Muscle of leg (tissue), 11 donors: ENCODE measurements around the gene FMN1. TPM values are rescaled to one million over a fixed set of nuclear protein-coding genes. Genes with fewer than 3 reads are reported as not detected.

Experiments used
- DNase-seq: peaks from one replicate; pipeline ENCODE4 v3.0.0; 2013
- H3K27ac ChIP-seq: one replicate; pipeline ENCODE4 v1.5.1; 2013; ENCODE audit warnings: mild to moderate bottlenecking, low read length, control low read depth
- H3K27me3 ChIP-seq: one replicate; pipeline ENCODE4 v1.6.1; 2013; ENCODE audit warnings: low read length; ENCODE audit not compliant: control insufficient read depth, insufficient read depth
- H3K36me3 ChIP-seq: one replicate; pipeline ENCODE4 v1.6.1; 2013; ENCODE audit warnings: low read length; ENCODE audit not compliant: control insufficient read depth, insufficient read depth
- H3K4me1 ChIP-seq: one replicate; pipeline ENCODE4 v1.6.1; 2013; ENCODE audit warnings: low read length; ENCODE audit not compliant: control insufficient read depth, insufficient read depth
- H3K4me3 ChIP-seq: one replicate; pipeline ENCODE4 v1.5.1; 2013; ENCODE audit warnings: low read length, control low read depth
- H3K9me3 ChIP-seq: replicated peaks from 2 replicates; pipeline ENCODE4 v1.6.1; 2013; ENCODE audit warnings: low read depth, low read length; ENCODE audit not compliant: control insufficient read depth
- WGBS: methylation state at CpG from one replicate; pipeline ENCODE4 v1.1.5; 2013; ENCODE audit warnings: missing lambda C conversion rate; ENCODE audit not compliant: insufficient coverage; 5-methylcytosine and 5-hydroxymethylcytosine counted together
- polyA plus RNA-seq, 8 donors: library from polyadenylated mRNA; unstranded; fragments of 120-200 nt; gene quantifications; one replicate each; pipeline versions ENCODE4 v1.2.1 to v1.2.3, GENCODE V29; 2013; ENCODE audit warnings: inconsistent platforms in 1 of 8, low replicate concordance in 1 of 8; ENCODE audit not compliant: insufficient read length in 8 of 8, insufficient read depth in 1 of 8
- total RNA-seq: library from RNA; stranded (reverse); fragments of 120-200 nt; gene quantifications from one replicate; pipeline ENCODE4 v1.2.4, GENCODE V29; 2013

The FMN1 gene
- total and polyA plus RNA-seq, 9 donors = 0.50 to 3.5 (median 1.0) TPM

DNA sequence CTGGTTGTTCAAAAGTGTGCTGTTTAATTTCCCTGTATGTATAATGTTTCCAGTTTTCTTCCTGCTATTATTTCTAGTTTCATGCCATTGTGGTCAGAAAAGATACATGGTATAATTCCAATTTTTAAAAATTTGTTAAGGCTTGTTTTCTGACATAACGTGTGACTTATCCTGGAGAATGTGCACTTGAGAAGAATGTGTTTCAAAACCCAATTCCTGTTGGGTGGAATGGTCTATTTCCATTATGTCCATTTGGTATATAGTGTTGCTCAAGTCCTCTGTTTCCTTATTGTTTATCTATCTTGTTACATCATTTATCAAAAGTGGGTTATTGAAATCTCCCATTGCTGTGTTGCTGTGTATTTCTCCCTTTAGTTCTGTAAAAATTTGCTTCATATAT is 261.3 kb downstream of the FMN1 start:
- Histone ChIP-seq H3K4me3 (no peak overlapping the region), H3K9me3 (no peaks in the 10 kb centered on the region), H3K27me3 (no peaks in the 10 kb centered on the region), H3K27ac (no peak overlapping the region), H3K4me1 (no peaks in the 10 kb centered on the region), H3K36me3 (no peaks in the 10 kb centered on the region)
- no peak for DNase-seq
- no CpG with 5 or more reads among the region's 1 CpG for WGBS

DNA sequence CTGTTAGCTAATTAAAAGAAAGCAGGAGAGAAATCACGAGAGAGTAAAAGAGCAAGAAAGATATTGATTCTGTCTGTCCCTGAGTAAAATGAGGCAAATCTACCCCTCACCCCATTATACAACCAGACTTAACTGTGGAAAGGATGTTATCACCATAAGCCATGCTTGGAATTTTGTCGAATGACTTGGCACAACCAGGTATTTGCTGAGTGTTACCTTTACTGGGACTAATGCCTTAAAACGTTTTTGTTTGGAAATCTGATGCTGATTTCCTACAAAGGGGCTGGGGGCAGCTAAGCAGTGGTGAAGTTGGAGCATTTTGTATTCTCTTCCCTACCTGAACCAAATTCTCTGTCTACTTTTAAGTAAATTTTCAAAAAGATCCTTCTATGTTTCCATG is 265.6 kb downstream of the FMN1 start:
- no CpG with 5 or more reads among the region's 3 CpGs for WGBS
- Histone ChIP-seq H3K4me3 (no peak overlapping the region), H3K4me1 (no peaks in the 10 kb centered on the region), H3K27me3 (no peaks in the 10 kb centered on the region), H3K27ac (no peak overlapping the region), H3K9me3 (no peaks in the 10 kb centered on the region), H3K36me3 (no peaks in the 10 kb centered on the region)
- no peak for DNase-seq

DNA sequence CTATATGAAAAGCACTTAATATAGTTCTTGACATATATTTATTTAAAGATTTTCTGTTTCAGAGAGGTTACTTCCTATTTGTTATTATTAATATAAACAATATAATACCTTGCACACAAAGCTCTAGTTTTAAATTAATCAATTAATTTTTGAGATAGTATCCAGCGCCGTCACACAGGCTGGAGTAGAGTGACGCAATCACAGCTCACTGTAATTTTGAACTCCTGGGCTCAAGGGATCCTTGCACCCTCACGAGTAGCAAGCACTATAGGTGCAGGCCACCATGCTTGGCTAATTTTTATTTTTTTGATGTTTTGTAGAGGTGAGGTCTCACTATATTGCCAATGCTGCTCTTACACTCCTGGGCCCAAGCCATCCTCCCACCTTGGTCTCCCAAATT is 267.4 kb downstream of the FMN1 start:
- Histone ChIP-seq H3K27ac (no peak overlapping the region), H3K27me3 (no peaks in the 10 kb centered on the region), H3K9me3 (no peaks in the 10 kb centered on the region), H3K4me1 (no peaks in the 10 kb centered on the region), H3K36me3 (no peaks in the 10 kb centered on the region), H3K4me3 (no peak overlapping the region)
- DNase-seq = no peak
- no CpG with 5 or more reads among the region's 4 CpGs for WGBS

DNA sequence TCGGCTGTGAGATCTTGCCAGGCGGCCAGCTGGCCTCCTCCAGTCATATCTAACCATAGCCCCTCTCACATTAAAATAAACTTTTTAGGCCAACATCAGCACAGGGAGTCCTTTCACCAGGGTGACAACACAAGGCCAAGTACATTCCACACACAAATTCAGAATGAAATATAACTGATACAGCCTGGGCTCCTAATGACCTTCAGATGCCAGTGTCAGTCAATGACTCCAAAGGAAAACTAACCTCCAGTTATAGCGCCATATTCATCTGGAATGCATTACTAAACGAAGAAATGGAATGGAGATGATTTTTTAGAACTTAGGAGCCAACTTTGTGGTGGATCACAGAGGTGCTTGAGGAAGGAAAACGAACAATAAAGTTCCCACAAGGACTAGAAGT is 271.3 kb downstream of the FMN1 start:
- no peak overlapping the region for H3K4me3 ChIP-seq
- H3K27ac ChIP-seq = no peak overlapping the region
- DNase-seq = no peak
- no peaks in the 10 kb centered on the region for H3K27me3 ChIP-seq
- no peaks in the 10 kb centered on the region for H3K9me3 ChIP-seq
- no peaks in the 10 kb centered on the region for H3K36me3 ChIP-seq
- WGBS = 44% methylated on average over 2 of the region's 5 CpGs
- H3K4me1 ChIP-seq = no peaks in the 10 kb centered on the region

DNA sequence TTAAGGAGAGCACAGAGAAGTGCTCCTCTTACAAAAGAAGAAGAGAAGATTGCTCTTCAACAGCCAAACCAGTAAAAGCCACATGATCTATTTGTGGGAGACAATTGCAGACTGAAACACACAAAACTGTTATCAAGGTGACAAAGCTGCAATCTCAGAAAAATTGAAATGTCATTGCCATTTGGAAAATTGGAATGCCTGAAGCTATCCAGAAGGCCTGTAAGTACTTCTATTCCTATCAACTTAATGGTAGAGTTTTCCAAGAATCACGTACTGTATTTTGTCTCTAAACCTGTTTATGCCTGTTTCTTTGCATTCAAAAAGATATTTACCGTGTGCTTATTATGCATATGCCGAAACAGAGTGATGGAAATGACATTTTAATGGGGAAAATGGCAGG is 272.0 kb downstream of the FMN1 start:
- Histone ChIP-seq H3K4me3 (no peak overlapping the region), H3K9me3 (no peaks in the 10 kb centered on the region), H3K27ac (no peak overlapping the region), H3K36me3 (no peaks in the 10 kb centered on the region), H3K27me3 (no peaks in the 10 kb centered on the region), H3K4me1 (no peaks in the 10 kb centered on the region)
- WGBS = 100% methylated on average over 1 of the region's 3 CpGs
- no peak for DNase-seq

DNA sequence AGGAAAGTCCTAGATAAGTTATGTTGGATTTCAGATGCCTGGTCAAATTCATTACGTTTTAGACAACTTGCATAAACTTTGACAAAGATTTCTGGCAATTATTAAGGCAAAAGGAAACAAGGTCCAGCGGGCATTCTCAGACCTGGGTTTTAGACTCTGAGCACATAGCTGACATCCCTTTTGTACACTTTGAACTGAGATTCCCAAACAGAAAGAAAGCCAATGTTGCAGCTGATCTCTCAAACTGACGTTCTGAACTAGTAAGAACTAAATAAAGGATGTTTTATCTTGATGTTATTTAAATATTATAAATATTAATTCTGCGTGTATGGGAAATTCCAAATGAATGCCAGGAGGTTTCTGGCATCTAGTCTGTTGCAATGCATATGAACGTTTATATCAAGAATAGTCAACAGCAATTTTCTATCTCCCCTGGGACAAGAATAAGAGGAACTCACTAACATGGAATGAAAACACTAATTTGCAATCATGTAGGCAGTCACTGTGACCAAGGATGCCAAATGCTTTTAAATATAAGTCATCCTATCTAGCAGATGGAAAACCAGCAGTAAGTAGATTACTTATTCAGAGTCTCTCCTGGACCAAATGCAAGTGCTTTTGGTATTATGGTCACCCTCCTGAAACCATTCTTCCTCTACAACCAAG is 274.6 kb downstream of the FMN1 start:
- no peak overlapping the region for H3K4me3 ChIP-seq
- 81% methylated on average over 2 of the region's 5 CpGs for WGBS
- H3K9me3 ChIP-seq = no peaks in the 10 kb centered on the region
- H3K27me3 ChIP-seq = peaks cover 2% of the 10 kb centered on the region
- no peak overlapping the region for H3K27ac ChIP-seq
- peak; percentile 25 for DNase-seq
- H3K4me1 ChIP-seq = no peaks in the 10 kb centered on the region
- no peaks in the 10 kb centered on the region for H3K36me3 ChIP-seq

DNA sequence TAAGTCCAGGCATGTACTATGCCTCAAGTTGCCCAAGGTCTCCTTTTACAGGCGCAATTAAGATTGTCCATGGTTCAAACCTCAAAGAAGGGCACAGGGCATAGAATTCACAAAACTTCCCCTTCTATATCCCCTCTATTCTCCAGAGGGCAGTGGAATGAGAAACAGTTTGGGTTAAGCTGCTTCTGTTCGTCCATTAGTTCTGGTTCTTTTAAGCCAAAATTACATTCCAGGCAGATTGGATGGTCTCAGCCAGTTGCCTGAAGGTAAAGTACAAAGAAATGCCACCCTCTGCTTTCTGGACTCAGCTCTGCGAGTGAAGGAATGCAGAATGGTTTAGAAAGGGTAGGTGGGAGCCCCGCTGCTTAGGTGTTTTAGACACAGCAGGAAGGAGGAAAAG is 276.0 kb downstream of the FMN1 start:
- DNase-seq = no peak
- WGBS = 57% methylated on average over 1 of the region's 4 CpGs

DNA sequence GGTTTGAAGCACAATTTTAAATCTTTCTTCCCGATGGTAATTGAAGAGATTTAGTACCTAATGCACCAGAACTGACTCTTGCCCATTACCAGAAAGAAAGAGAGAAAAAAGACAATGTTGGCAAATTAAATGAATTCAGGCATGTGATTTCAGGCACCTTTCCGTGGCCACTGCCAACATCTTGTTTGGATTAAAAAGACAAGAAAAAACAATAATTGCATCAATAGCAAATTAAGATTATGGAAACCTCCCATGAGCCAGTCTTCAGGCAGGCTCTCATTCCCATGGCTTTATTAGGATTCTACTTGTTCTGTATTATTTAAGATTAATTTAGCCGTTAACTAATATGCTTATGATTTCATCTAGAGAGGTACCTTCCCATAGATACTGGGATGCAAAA is 283.7 kb downstream of the FMN1 start:
- no peaks in the 10 kb centered on the region for H3K27me3 ChIP-seq
- DNase-seq = no peak
- H3K4me3 ChIP-seq = no peak overlapping the region
- no peaks in the 10 kb centered on the region for H3K9me3 ChIP-seq
- H3K36me3 ChIP-seq = no peaks in the 10 kb centered on the region
- H3K27ac ChIP-seq = no peak overlapping the region
- WGBS = no CpG with 5 or more reads among the region's 3 CpGs
- H3K4me1 ChIP-seq = no peaks in the 10 kb centered on the region

More for the DNA sequence above, 276.0 kb downstream of the FMN1 start:
- Histone ChIP-seq H3K4me1 (no peaks in the 10 kb centered on the region), H3K27ac (no peak overlapping the region), H3K4me3 (no peak overlapping the region), H3K9me3 (no peaks in the 10 kb centered on the region), H3K27me3 (peaks cover 2% of the 10 kb centered on the region), H3K36me3 (no peaks in the 10 kb centered on the region)

DNA sequence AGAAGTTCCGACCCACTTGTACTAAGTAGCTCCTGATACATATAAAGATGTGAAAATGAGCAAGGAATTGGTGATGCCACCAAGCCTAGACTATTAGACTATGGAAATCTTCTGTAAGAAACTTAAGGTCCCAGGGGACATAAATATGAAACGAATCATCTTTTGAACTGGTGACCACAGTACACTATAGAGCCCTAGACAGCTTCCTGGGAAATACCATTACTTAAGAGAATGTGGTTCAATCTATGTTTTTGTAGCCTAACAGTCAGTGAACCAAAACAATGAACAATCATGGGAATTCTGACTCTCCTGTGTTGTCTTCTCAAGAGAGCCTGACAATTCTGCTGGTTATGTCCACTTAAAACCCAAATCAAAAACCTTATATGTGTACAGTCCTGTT is 285.1 kb downstream of the FMN1 start:
- Histone ChIP-seq H3K27ac (no peak overlapping the region), H3K4me1 (no peaks in the 10 kb centered on the region), H3K9me3 (no peaks in the 10 kb centered on the region), H3K4me3 (no peak overlapping the region), H3K36me3 (no peaks in the 10 kb centered on the region), H3K27me3 (no peaks in the 10 kb centered on the region)
- DNase-seq = no peak
- WGBS = no CpG with 5 or more reads among the region's 2 CpGs

DNA sequence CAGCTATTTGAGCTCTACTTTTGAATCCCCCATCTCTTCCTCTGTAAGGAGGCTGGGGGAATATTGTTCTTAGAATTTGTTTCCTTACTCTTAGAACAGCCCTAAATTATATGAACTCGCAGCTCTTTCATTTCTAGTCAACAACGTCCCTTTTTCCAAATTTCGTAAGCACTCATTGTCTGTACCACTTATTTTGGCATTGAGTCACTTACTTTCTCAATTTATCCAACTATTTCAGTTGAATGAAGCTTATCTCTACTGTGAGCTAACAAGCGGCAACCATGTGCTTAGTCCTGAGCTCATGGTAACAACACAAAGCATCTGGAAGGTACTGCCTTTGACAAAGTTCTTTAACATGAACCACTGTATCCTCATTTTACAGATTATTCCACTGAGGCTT is 285.6 kb downstream of the FMN1 start:
- Histone ChIP-seq H3K27ac (no peak overlapping the region), H3K4me1 (no peaks in the 10 kb centered on the region), H3K4me3 (no peak overlapping the region), H3K27me3 (no peaks in the 10 kb centered on the region), H3K9me3 (no peaks in the 10 kb centered on the region), H3K36me3 (no peaks in the 10 kb centered on the region)
- DNase-seq = no peak
- WGBS = 84% methylated on average over 2 of the region's 4 CpGs
